ENCODE measurements around the gene ZMIZ2. TPM values are rescaled to one million over a fixed set of nuclear protein-coding genes. Genes with fewer than 3 reads are reported as not detected.

The ZMIZ2 gene
- total and polyA plus RNA-seq, 2 of the 8 experiments (the other 6 are each of a cell fraction or from before 2014, with no cell fraction given), result 24.4 to 66.4 TPM

- TF ChIP-seq CTCF (IDR thresholded peaks at IDR 0.05; ENCODE audit: control extremely low read depth in 1 of 3, insufficient read depth in 1 of 3, low read depth in 1 of 3, low read length in 3 of 3) (no peak), TCF12 (IDR thresholded peaks at IDR 0.05; ENCODE audit: low read depth, low read length) (no peak)
These were observed 8.3 kb downstream of the ZMIZ2 start (continued) for GRCh38 chr7:44756904-44757303.

All from H1 (cell line).